Panc1 (cell line): Measurements from ENCODE around the gene AHRR. TPM values are rescaled to one million over a fixed set of nuclear protein-coding genes. Genes with fewer than 3 reads are reported as not detected.
"Not testable (repeated sequence)": the region's sequence is repeated elsewhere in the genome, so short reads cannot be mapped to it uniquely, and the experiment has no call there.

Experiments used
- ATAC-seq: fragments of 200-7000 bp; cut with Tn5 transposase; 2 replicates; pipeline ENCODE4 v1.9.1; 2020; ENCODE audit warnings: mild to moderate bottlenecking, moderate library complexity
- BruUV-seq: library from RNA; stranded (reverse); fragments of 400-500 nt; replicated peaks from 2 replicates; lab custom pipeline; 2021; lab: Mats Ljungman, UMichigan
- CTCF ChIA-PET: fragments of 300-600 bp; sonication (Branson Sonifier 250); formaldehyde crosslinking; loops from one replicate; lab custom pipeline; 2022; ENCODE audit warnings: antibody characterized with exemption; lab: Charles Lee
- POLR2A ChIA-PET: fragments of 300-600 bp; sonication (Branson Sonifier 250); formaldehyde crosslinking; loops from one replicate; lab custom pipeline; 2022; ENCODE audit warnings: antibody characterized with exemption; lab: Charles Lee
- DNase-seq: peaks from one replicate; pipeline ENCODE4 v3.0.0-alpha.2; 2010; ENCODE audit warnings: low read depth, low spot score
- H3K27ac ChIP-seq: 2 replicates; pipeline ENCODE4 v1.5.1; 2011; ENCODE audit warnings: mild to moderate bottlenecking, low read length, inconsistent platforms
- H3K27me3 ChIP-seq: fragments of 200-500 bp; sonication (Bioruptor generic); 2 replicates; pipeline ENCODE4 v1.6.0; 2014; ENCODE audit warnings: low read length, inconsistent platforms; ENCODE audit not compliant: control insufficient read depth, insufficient read depth
- H3K36me3 ChIP-seq: fragments of 200-500 bp; sonication (Bioruptor generic); 2 replicates; pipeline ENCODE4 v1.5.1; 2014; ENCODE audit warnings: inconsistent platforms, mild to moderate bottlenecking, low read length, moderate library complexity; ENCODE audit not compliant: control insufficient read depth, insufficient read depth
- H3K4me1 ChIP-seq: 2 replicates; pipeline ENCODE4 v1.5.1; 2011; ENCODE audit warnings: inconsistent platforms, mild to moderate bottlenecking, low read length, moderate library complexity; ENCODE audit not compliant: control insufficient read depth, insufficient read depth
- H3K4me3 ChIP-seq, 2 experiments: 2 replicates each; pipeline ENCODE4 v1.5.1; 2011 to 2012; ENCODE audit warnings: low read depth in 2 of 2, low read length in 2 of 2, mild to moderate bottlenecking in 2 of 2, inconsistent platforms in 1 of 2, moderate library complexity in 1 of 2
- H3K9me3 ChIP-seq: fragments of 200-500 bp; sonication (Bioruptor generic); 2 replicates; pipeline ENCODE4 v1.5.1; 2014; ENCODE audit warnings: low read depth, mild to moderate bottlenecking, inconsistent platforms, low read length, moderate library complexity; ENCODE audit not compliant: control insufficient read depth, insufficient read depth
- in situ Hi-C: cut with HindIII; loops from 2 replicates; pipeline ENCODE4 v1.10.0; 2016; ENCODE audit warnings: low sequenced_read_pairs, low pct_unique_long_range_greater_than_20kb
- intact Hi-C: fragments of 100-400 bp; cut with micrococcal nuclease; formaldehyde crosslinking; loops from one replicate; pipeline ENCODE4 v1.10.0; 2022; ENCODE audit not compliant: unreplicated experiment
- total RNA-seq: library from RNA; stranded (reverse); gene quantifications from one replicate; pipeline ENCODE4 v1.2.1, GENCODE V29; 2021; ENCODE audit not compliant: unreplicated experiment

AHRR gene
- total RNA-seq, 1 experiment from 2014 or later = 23.6 TPM

GRCh38 chr5:290200-290599 is 31.3 kb upstream of the AHRR start:
- in situ Hi-C loops, ATAC-seq, CTCF ChIA-PET, H3K27me3 ChIP-seq, H3K4me1 ChIP-seq, H3K36me3 ChIP-seq, H3K4me3 ChIP-seq, H3K27ac ChIP-seq, intact Hi-C loops, DNase-seq, H3K9me3 ChIP-seq, POLR2A ChIA-PET: not testable (repeated sequence)
- TSS peak; percentile 7 for BruUV-seq

- H3K27ac ChIP-seq, H3K27me3 ChIP-seq, H3K9me3 ChIP-seq, POLR2A ChIA-PET, CTCF ChIA-PET, H3K4me3 ChIP-seq, BruUV-seq, intact Hi-C loops, H3K36me3 ChIP-seq, ATAC-seq, DNase-seq, in situ Hi-C loops, H3K4me1 ChIP-seq: not testable (repeated sequence)
Measured at GRCh38 chr5:291345-291744, 30.2 kb upstream of the AHRR start.

GRCh38 chr5:294788-295187 is 26.7 kb upstream of the AHRR start:
- POLR2A ChIA-PET, H3K27me3 ChIP-seq, ATAC-seq, H3K36me3 ChIP-seq, intact Hi-C loops, CTCF ChIA-PET, DNase-seq, H3K9me3 ChIP-seq, H3K27ac ChIP-seq, BruUV-seq, in situ Hi-C loops, H3K4me3 ChIP-seq, H3K4me1 ChIP-seq: not testable (repeated sequence)

GRCh38 chr5:296207-296606 is 25.3 kb upstream of the AHRR start:
- H3K4me1 ChIP-seq, DNase-seq, H3K9me3 ChIP-seq, H3K27ac ChIP-seq, intact Hi-C loops, CTCF ChIA-PET, H3K4me3 ChIP-seq, POLR2A ChIA-PET, H3K27me3 ChIP-seq, in situ Hi-C loops, ATAC-seq, BruUV-seq, H3K36me3 ChIP-seq: not testable (repeated sequence)

GRCh38 chr5:296954-297353 is 24.6 kb upstream of the AHRR start:
- peak; percentile 56 for ATAC-seq
- in situ Hi-C loops, intact Hi-C loops, POLR2A ChIA-PET, DNase-seq, H3K4me3 ChIP-seq, H3K27ac ChIP-seq, H3K36me3 ChIP-seq, CTCF ChIA-PET, H3K4me1 ChIP-seq, H3K9me3 ChIP-seq, H3K27me3 ChIP-seq, BruUV-seq: not testable (repeated sequence)

- H3K27me3 ChIP-seq, DNase-seq, H3K27ac ChIP-seq, intact Hi-C loops, ATAC-seq, H3K36me3 ChIP-seq, H3K9me3 ChIP-seq, CTCF ChIA-PET, H3K4me3 ChIP-seq, BruUV-seq, H3K4me1 ChIP-seq, in situ Hi-C loops, POLR2A ChIA-PET: not testable (repeated sequence)
Measured at GRCh38 chr5:297448-297847, 24.1 kb upstream of the AHRR start.

- BruUV-seq, DNase-seq, in situ Hi-C loops, H3K4me3 ChIP-seq, ATAC-seq, H3K9me3 ChIP-seq, H3K4me1 ChIP-seq, H3K27ac ChIP-seq, H3K27me3 ChIP-seq, intact Hi-C loops, POLR2A ChIA-PET, H3K36me3 ChIP-seq: not testable (repeated sequence)
- CTCF ChIA-PET = interaction anchor here (0.6 to 0.9 kb wide), 3 partner anchors 24 to 148 kb away, joined by 3 to 4 read pairs (median 4); partner anchors contain the start of gene AHRR
Measured at GRCh38 chr5:297991-298736, 23.4 kb upstream of the AHRR start.
